ENCODE measurements around the gene ALDH2. TPM values are rescaled to one million over a fixed set of nuclear protein-coding genes. Genes with fewer than 3 reads are reported as not detected.

Gene ALDH2
- polyA plus RNA-seq, 1 of the 3 experiments (the other 2 are of a cell fraction), result 67.5 TPM

DNA sequence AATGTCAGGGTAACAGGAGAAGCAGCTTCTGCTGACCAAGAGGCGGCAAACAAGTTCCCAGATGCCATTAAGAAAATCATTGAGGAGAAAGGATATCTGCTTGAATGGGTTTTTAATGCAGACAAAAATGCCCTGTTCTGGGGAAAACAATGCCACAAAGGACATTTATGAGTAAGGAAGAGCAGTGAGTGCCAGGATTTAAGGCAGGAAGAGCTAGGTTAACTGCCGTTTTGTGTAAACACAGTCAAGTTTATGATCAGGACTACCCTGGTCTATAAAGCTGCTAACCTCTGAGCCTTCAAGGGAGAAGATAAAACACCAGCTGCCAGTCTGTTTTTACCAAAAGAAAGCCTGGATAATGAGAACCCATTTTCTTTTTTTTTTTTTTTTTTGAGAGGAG lies 83.8 kb downstream of the ALDH2 start:
- no peak overlapping the region for H3K4me2 ChIP-seq
- ChIA-PET CTCF (no interaction called here), POLR2A (no interaction called here)
- no peaks in the 10 kb centered on the region for H3K9me2 ChIP-seq
- H4K20me1 ChIP-seq (ENCODE audit: insufficient read depth), result peaks cover 5% of the 10 kb centered on the region; the same call in 1 of the 2 replicates
- no peaks in the 10 kb centered on the region for H3K4me1 ChIP-seq (ENCODE audit: control insufficient read depth in 1 of 2, insufficient read depth in 2 of 2, low read depth in 1 of 2, low read length in 1 of 2)
- no peak overlapping the region for H3K4me3 ChIP-seq (ENCODE audit: low read depth in 2 of 2, low read length in 1 of 2)
- H3K27ac ChIP-seq (ENCODE audit: low read depth in 2 of 2, low read length in 1 of 2), result no peak overlapping the region
- no peak for TF ChIP-seq TCF12 (IDR thresholded peaks at IDR 0.05)
- no peak for TF ChIP-seq EZH2phosphoT487 (IDR thresholded peaks at IDR 0.05; ENCODE audit: borderline replicate concordance, low read depth)
- no peak for TF ChIP-seq POLR2AphosphoS5 (IDR thresholded peaks at IDR 0.05; ENCODE audit: low read depth, low read length)
- no peak for TF ChIP-seq NRF1 (IDR thresholded peaks at IDR 0.05; ENCODE audit: low read depth, low read length)
- no peak for TF ChIP-seq YY1 (IDR thresholded peaks at IDR 0.05; ENCODE audit: low read depth)
- TF ChIP-seq PBX3 (IDR thresholded peaks at IDR 0.05), result no peak
- no peak for TF ChIP-seq NFIC (IDR thresholded peaks at IDR 0.05; ENCODE audit: borderline replicate concordance)
- TF ChIP-seq MXI1 (IDR thresholded peaks at IDR 0.05; ENCODE audit: low read depth, low read length), result no peak
- TF ChIP-seq, protein P1, sequence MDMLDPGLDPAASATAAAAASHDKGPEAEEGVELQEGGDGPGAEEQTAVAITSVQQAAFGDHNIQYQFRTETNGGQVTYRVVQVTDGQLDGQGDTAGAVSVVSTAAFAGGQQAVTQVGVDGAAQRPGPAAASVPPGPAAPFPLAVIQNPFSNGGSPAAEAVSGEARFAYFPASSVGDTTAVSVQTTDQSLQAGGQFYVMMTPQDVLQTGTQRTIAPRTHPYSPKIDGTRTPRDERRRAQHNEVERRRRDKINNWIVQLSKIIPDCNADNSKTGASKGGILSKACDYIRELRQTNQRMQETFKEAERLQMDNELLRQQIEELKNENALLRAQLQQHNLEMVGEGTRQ (IDR thresholded peaks at IDR 0.05; ENCODE audit: borderline replicate concordance, low read depth, low read length), result no peak
- TF ChIP-seq MAX (IDR thresholded peaks at IDR 0.05; ENCODE audit: low read depth), result no peak
- TF ChIP-seq, protein P2, sequence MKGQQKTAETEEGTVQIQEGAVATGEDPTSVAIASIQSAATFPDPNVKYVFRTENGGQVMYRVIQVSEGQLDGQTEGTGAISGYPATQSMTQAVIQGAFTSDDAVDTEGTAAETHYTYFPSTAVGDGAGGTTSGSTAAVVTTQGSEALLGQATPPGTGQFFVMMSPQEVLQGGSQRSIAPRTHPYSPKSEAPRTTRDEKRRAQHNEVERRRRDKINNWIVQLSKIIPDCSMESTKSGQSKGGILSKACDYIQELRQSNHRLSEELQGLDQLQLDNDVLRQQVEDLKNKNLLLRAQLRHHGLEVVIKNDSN (IDR thresholded peaks at IDR 0.05; ENCODE audit: borderline replicate concordance, low read depth), result no peak
- TF ChIP-seq TAF1 (IDR thresholded peaks at IDR 0.05; ENCODE audit: borderline replicate concordance, low read depth, low read length), result no peak
- TF ChIP-seq GABPA (IDR thresholded peaks at IDR 0.05; ENCODE audit: low read depth), result no peak
- TF ChIP-seq, protein P3, sequence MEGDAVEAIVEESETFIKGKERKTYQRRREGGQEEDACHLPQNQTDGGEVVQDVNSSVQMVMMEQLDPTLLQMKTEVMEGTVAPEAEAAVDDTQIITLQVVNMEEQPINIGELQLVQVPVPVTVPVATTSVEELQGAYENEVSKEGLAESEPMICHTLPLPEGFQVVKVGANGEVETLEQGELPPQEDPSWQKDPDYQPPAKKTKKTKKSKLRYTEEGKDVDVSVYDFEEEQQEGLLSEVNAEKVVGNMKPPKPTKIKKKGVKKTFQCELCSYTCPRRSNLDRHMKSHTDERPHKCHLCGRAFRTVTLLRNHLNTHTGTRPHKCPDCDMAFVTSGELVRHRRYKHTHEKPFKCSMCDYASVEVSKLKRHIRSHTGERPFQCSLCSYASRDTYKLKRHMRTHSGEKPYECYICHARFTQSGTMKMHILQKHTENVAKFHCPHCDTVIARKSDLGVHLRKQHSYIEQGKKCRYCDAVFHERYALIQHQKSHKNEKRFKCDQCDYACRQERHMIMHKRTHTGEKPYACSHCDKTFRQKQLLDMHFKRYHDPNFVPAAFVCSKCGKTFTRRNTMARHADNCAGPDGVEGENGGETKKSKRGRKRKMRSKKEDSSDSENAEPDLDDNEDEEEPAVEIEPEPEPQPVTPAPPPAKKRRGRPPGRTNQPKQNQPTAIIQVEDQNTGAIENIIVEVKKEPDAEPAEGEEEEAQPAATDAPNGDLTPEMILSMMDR (IDR thresholded peaks at IDR 0.05), result no peak
- TF ChIP-seq FOXJ3 (CRISPR knock-in tag; IDR thresholded peaks at IDR 0.05), result no peak
- no peak for TF ChIP-seq SIN3A (IDR thresholded peaks at IDR 0.05; ENCODE audit: borderline replicate concordance, low read depth, low read length)
- no peak for TF ChIP-seq IRF3 (IDR thresholded peaks at IDR 0.05; ENCODE audit: low read depth, low read length)
- no peak for TF ChIP-seq RXRA (IDR thresholded peaks at IDR 0.05; ENCODE audit: borderline replicate concordance, low read depth)
- no peak for TF ChIP-seq MEF2A (IDR thresholded peaks at IDR 0.05; ENCODE audit: borderline replicate concordance, low read depth)
- H3K9ac ChIP-seq, result no peak overlapping the region
- H3K9me3 ChIP-seq, result no peaks in the 10 kb centered on the region
- whole genome bisulfite sequencing (ENCODE audit: low lambda C conversion rate), result 98% methylated on average over 2 of the region's 2 CpGs
- DNase-seq, result no peak
- H3K36me3 ChIP-seq (replicated peaks in 1 of 2; ENCODE audit: control insufficient read depth in 1 of 2, insufficient read depth in 2 of 2, low read length in 1 of 2), result peaks cover 0 to 53% of the 10 kb centered on the region in 2 experiments
- no peak overlapping the region for H2AFZ ChIP-seq (ENCODE audit: low read depth)
- no peaks in the 10 kb centered on the region for H3K27me3 ChIP-seq (ENCODE audit: insufficient read depth)
- H3F3A ChIP-seq (replicated peaks; ENCODE audit: insufficient read depth), result peaks cover 4% of the 10 kb centered on the region
- H3K79me2 ChIP-seq (ENCODE audit: insufficient read depth), result peaks cover 100% of the 10 kb centered on the region
